WTC11 (cell line): ENCODE results near the gene CREB3L4. TPM values are rescaled to one million over a fixed set of nuclear protein-coding genes. Genes with fewer than 3 reads are reported as not detected.

Experiments
- ATAC-seq: fragments of 200-7000 bp; cut with Tn5 transposase; 2 replicates; pipeline ENCODE4 v1.10.0; 2021; ENCODE audit warnings: mild to moderate bottlenecking, moderate library complexity
- CTCF ChIA-PET: fragments of 300-600 bp; sonication (Branson Sonifier 250); formaldehyde crosslinking; loops from one replicate; lab custom pipeline; 2021; ENCODE audit warnings: antibody characterized with exemption; lab: Charles Lee
- POLR2A ChIA-PET: fragments of 350-600 bp; sonication (Branson Sonifier 250); formaldehyde crosslinking; loops from one replicate; lab custom pipeline; 2021; ENCODE audit warnings: antibody characterized with exemption; lab: Charles Lee
- DNase-seq: peaks from one replicate; pipeline ENCODE4 v3.0.0; 2021; ENCODE audit warnings: low spot score
- H3K27ac Mint-ChIP-seq: 2 replicates; pipeline ENCODE4 v1.8.0; 2021; ENCODE audit warnings: mixed read lengths
- H3K27me3 Mint-ChIP-seq: 2 replicates; pipeline ENCODE4 v1.8.0; 2021; ENCODE audit warnings: low read depth, mild to moderate bottlenecking, moderate library complexity, mixed read lengths
- H3K36me3 Mint-ChIP-seq: 2 replicates; pipeline ENCODE4 v1.8.0; 2021; ENCODE audit warnings: mixed read lengths
- H3K4me1 Mint-ChIP-seq: 2 replicates; pipeline ENCODE4 v1.8.0; 2022; ENCODE audit warnings: mixed read lengths
- H3K4me3 Mint-ChIP-seq: 2 replicates; pipeline ENCODE4 v1.8.0; 2021; ENCODE audit warnings: mild to moderate bottlenecking, moderate library complexity, mixed read lengths
- H3K9me3 Mint-ChIP-seq: 2 replicates; pipeline ENCODE4 v1.8.0; 2021; ENCODE audit warnings: mixed read lengths
- NR3C1 ChIP-seq: sonication (generic); formaldehyde crosslinking; conservative IDR thresholded peaks from 2 replicates; pipeline ENCODE4 v1.8.1; 2023; ENCODE audit warnings: low read depth, mild to moderate bottlenecking, missing genetic modification reagents
- PRRX2 ChIP-seq: fragments of 250-450 bp; sonication (Bioruptor Pico); IDR thresholded peaks from 2 replicates; pipeline ENCODE4 v1.8.0; 2021; ENCODE audit warnings: mild to moderate bottlenecking
- SMAD3 ChIP-seq: sonication (generic); formaldehyde crosslinking; IDR thresholded peaks from 2 replicates; pipeline ENCODE4 v1.8.0; 2022; ENCODE audit warnings: missing genetic modification reagents, mild to moderate bottlenecking, borderline replicate concordance
- ZNF121 ChIP-seq: sonication (generic); formaldehyde crosslinking; IDR thresholded peaks from 2 replicates; pipeline ENCODE4 v1.8.0; 2023; ENCODE audit warnings: missing genetic modification reagents
- ZNF416 ChIP-seq: fragments of 250-450 bp; sonication (Bioruptor Pico); IDR thresholded peaks from 2 replicates; pipeline ENCODE4 v1.9.0; 2021; ENCODE audit warnings: mild to moderate bottlenecking, inconsistent platforms
- total RNA-seq: library from RNA; stranded (reverse); gene quantifications from 3 replicates; pipeline ENCODE4 v1.2.3, GENCODE V29; 2021
- TF ChIP-seq, protein P1 (sequence below): sonication (generic); formaldehyde crosslinking; IDR thresholded peaks from 2 replicates; pipeline ENCODE4 v1.8.0; 2023; ENCODE audit warnings: mild to moderate bottlenecking, missing genetic modification reagents
- TF ChIP-seq, protein P2 (sequence below): sonication (generic); formaldehyde crosslinking; IDR thresholded peaks from 2 replicates; pipeline ENCODE4 v1.8.1; 2023; ENCODE audit warnings: mild to moderate bottlenecking, missing genetic modification reagents
- TF ChIP-seq, protein P3 (sequence below): sonication (generic); formaldehyde crosslinking; conservative IDR thresholded peaks from 2 replicates; pipeline ENCODE4 v1.8.1; 2023; ENCODE audit warnings: mild to moderate bottlenecking, low read depth, missing genetic modification reagents, moderate library complexity

CREB3L4 gene
- total RNA-seq, 1 experiment from 2014 or later = 33.1 TPM

DNA sequence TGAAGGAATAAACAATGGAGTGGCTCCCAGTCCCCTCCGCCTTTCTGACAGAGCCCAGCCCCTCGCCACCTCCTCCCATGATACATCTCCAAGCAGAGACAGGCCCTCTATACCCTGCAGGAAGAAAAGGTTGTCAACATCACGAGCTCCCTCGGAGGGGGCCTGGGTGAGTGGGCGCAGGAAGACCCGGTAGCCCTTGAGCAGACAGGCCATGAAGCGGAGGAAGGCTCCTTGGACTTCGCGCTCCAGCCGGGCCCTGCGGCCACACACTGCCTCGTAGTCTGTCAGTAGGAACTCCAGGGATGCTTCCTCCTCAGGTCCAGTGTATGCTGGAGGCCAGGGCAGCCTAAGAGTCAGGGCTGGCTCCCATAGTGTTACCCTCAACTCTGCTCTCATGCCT lies 28.2 kb upstream of the CREB3L4 start:
- Mint-ChIP-seq H3K4me3 (no peak overlapping the region), H3K27ac (no peak overlapping the region), H3K27me3 (no peaks in the 10 kb centered on the region), H3K9me3 (no peaks in the 10 kb centered on the region), H3K4me1 (peaks cover 2% of the 10 kb centered on the region; the same call in 1 of the 2 replicates), H3K36me3 (peaks cover 49% of the 10 kb centered on the region)
- ChIA-PET CTCF (no interaction called here), POLR2A (interaction anchor here (0.6 kb wide), 1 partner anchor 24 kb away, joined by 3 read pairs; the partner anchor contains the start of gene SLC39A1)
- DNase-seq = no peak
- no peak for ATAC-seq
- TF ChIP-seq PRRX2 (CRISPR knock-in tag) = no peak
- TF ChIP-seq, protein P1, sequence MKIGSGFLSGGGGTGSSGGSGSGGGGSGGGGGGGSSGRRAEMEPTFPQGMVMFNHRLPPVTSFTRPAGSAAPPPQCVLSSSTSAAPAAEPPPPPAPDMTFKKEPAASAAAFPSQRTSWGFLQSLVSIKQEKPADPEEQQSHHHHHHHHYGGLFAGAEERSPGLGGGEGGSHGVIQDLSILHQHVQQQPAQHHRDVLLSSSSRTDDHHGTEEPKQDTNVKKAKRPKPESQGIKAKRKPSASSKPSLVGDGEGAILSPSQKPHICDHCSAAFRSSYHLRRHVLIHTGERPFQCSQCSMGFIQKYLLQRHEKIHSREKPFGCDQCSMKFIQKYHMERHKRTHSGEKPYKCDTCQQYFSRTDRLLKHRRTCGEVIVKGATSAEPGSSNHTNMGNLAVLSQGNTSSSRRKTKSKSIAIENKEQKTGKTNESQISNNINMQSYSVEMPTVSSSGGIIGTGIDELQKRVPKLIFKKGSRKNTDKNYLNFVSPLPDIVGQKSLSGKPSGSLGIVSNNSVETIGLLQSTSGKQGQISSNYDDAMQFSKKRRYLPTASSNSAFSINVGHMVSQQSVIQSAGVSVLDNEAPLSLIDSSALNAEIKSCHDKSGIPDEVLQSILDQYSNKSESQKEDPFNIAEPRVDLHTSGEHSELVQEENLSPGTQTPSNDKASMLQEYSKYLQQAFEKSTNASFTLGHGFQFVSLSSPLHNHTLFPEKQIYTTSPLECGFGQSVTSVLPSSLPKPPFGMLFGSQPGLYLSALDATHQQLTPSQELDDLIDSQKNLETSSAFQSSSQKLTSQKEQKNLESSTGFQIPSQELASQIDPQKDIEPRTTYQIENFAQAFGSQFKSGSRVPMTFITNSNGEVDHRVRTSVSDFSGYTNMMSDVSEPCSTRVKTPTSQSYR (CRISPR knock-in tag) = no peak
- TF ChIP-seq, protein P2, sequence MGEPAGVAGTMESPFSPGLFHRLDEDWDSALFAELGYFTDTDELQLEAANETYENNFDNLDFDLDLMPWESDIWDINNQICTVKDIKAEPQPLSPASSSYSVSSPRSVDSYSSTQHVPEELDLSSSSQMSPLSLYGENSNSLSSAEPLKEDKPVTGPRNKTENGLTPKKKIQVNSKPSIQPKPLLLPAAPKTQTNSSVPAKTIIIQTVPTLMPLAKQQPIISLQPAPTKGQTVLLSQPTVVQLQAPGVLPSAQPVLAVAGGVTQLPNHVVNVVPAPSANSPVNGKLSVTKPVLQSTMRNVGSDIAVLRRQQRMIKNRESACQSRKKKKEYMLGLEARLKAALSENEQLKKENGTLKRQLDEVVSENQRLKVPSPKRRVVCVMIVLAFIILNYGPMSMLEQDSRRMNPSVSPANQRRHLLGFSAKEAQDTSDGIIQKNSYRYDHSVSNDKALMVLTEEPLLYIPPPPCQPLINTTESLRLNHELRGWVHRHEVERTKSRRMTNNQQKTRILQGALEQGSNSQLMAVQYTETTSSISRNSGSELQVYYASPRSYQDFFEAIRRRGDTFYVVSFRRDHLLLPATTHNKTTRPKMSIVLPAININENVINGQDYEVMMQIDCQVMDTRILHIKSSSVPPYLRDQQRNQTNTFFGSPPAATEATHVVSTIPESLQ = no peak
- no peak for TF ChIP-seq NR3C1 (CRISPR knock-in tag)

DNA sequence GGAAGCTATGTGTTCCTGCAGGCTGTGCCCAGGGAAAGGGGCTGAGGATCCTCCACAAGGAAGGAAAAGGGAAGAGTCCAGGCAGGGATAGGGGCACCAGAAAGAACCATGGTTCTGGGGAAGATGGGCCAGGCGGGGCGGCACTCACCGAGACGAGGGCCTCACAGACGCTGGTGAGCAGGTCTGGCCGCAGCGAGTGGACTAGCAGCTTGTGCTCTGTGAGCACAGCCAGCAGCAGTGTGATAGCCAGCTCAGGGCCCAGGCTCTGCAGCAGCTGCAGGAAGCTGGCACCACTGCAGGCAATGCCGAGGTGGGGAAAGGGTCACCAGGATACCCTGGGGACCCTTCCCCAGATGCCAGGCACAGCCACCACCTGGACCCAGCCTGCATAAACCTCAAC lies 26.9 kb upstream of the CREB3L4 start:
- Mint-ChIP-seq H3K9me3 (no peaks in the 10 kb centered on the region), H3K36me3 (peaks cover 38% of the 10 kb centered on the region), H3K27ac (no peak overlapping the region), H3K4me1 (peaks cover 6% of the 10 kb centered on the region; the same call in 1 of the 2 replicates), H3K4me3 (no peak overlapping the region)
- no peak for DNase-seq
- ChIA-PET POLR2A (no interaction called here), CTCF (interaction anchor here (0.6 to 1.0 kb wide), 3 partner anchors 11 to 234 kb away, joined by 3 read pairs; partner anchors contain the start of gene GATAD2B)
- no peak for ATAC-seq
- TF ChIP-seq SMAD3 = no peak
- no peak for TF ChIP-seq ZNF416 (CRISPR knock-in tag)
- TF ChIP-seq, all 79 proteins: peak for 0
- H3K27me3 Mint-ChIP-seq = no peaks in the 10 kb centered on the region

DNA sequence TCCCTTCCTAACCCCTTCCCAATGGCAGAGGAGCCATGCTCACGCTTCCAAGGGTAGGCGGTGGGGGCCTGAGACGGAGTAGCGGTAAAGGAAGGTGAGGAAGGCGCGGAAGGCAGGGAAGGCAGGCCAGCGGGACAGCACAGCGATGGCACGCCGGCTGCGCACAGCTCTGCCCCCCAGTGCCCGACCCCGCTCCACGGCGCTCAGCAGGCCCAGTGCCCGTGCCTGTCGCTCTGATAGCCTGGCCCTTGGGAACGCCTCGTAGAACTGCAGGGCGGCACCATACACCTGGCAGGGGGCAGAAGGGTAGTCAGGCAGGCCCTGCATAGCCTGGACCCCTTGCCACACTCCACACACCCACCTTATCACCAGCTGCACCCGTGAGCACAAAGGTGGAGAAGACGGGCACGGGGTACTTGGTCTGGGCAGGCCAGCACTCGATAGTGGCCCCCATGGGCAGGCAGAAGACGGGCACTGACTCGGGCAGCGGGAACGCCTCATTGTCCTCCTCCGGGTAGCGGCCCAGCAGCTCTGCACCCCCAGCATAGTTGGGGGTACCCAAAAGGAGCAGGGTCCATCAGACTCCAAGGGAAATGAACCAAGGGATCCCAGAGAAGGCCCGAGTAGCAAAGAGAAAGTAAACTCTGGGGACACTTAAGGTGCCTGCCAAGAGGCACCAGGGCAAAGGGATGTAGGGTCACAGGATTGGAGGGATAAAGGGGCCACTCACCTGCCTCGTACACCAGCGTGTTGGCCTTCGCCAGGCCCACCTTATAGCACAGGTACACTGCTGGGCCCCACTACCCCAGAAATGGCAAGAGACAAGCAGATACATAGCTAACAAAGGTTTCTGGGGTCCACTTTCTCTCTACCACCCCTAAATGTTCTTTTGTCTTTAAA lies 25.6 kb upstream of the CREB3L4 start:
- no peak overlapping the region for H3K4me3 Mint-ChIP-seq
- DNase-seq = no peak
- no peaks in the 10 kb centered on the region for H3K27me3 Mint-ChIP-seq
- TF ChIP-seq ZNF121 (CRISPR knock-in tag) = peak; percentile 74; the same call in 1 of the 2 replicates
- TF ChIP-seq, protein P3, sequence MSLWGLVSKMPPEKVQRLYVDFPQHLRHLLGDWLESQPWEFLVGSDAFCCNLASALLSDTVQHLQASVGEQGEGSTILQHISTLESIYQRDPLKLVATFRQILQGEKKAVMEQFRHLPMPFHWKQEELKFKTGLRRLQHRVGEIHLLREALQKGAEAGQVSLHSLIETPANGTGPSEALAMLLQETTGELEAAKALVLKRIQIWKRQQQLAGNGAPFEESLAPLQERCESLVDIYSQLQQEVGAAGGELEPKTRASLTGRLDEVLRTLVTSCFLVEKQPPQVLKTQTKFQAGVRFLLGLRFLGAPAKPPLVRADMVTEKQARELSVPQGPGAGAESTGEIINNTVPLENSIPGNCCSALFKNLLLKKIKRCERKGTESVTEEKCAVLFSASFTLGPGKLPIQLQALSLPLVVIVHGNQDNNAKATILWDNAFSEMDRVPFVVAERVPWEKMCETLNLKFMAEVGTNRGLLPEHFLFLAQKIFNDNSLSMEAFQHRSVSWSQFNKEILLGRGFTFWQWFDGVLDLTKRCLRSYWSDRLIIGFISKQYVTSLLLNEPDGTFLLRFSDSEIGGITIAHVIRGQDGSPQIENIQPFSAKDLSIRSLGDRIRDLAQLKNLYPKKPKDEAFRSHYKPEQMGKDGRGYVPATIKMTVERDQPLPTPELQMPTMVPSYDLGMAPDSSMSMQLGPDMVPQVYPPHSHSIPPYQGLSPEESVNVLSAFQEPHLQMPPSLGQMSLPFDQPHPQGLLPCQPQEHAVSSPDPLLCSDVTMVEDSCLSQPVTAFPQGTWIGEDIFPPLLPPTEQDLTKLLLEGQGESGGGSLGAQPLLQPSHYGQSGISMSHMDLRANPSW = no peak
- H3K9me3 Mint-ChIP-seq = no peaks in the 10 kb centered on the region
- peaks cover 11% of the 10 kb centered on the region for H3K4me1 Mint-ChIP-seq
- ChIA-PET POLR2A (interaction anchor here (0.6 kb wide), 1 partner anchor 21 kb away, joined by 3 read pairs; the partner anchor contains the start of gene SLC39A1), CTCF (no interaction called here)
- peaks cover 25% of the 10 kb centered on the region for H3K36me3 Mint-ChIP-seq
- no peak overlapping the region for H3K27ac Mint-ChIP-seq
- ATAC-seq = no peak
